Smooth muscle cell (in vitro differentiated cells): ENCODE results near the gene DSTYK. TPM values are rescaled to one million over a fixed set of nuclear protein-coding genes. Genes with fewer than 3 reads are reported as not detected.
A peak's percentile ranks its signal among the peaks of the same experiment; 100 is the strongest.

Experiments
- DNase-seq: peaks from one replicate; lab custom pipeline; 2025; ENCODE audit not compliant: unreplicated experiment; lab: John Stamatoyannopoulos, UW
- H2AFZ ChIP-seq: fragments of 200-600 bp; sonication (generic); 2 replicates; pipeline ENCODE4 v1.6.0; 2016; ENCODE audit warnings: antibody characterized with exemption, low read depth, mild to moderate bottlenecking
- H3F3A ChIP-seq: fragments of 200-600 bp; sonication (generic); 2 replicates; pipeline ENCODE4 v1.6.0; 2017; ENCODE audit warnings: antibody characterized with exemption, low read depth
- H3K27ac ChIP-seq: fragments of 200-600 bp; sonication (generic); 2 replicates; pipeline ENCODE4 v1.5.1; 2016; ENCODE audit warnings: low read depth, mild to moderate bottlenecking
- H3K27me3 ChIP-seq: fragments of 200-600 bp; sonication (generic); 2 replicates; pipeline ENCODE4 v1.6.1; 2016; ENCODE audit warnings: low read depth, mild to moderate bottlenecking
- H3K36me3 ChIP-seq: fragments of 200-600 bp; sonication (generic); 2 replicates; pipeline ENCODE4 v1.5.1; 2016; ENCODE audit warnings: low read depth
- H3K4me1 ChIP-seq: fragments of 200-600 bp; sonication (generic); 2 replicates; pipeline ENCODE4 v1.5.1; 2016; ENCODE audit warnings: low read depth
- H3K4me2 ChIP-seq: fragments of 200-600 bp; sonication (generic); 2 replicates; pipeline ENCODE4 v1.6.0; 2016; ENCODE audit warnings: mild to moderate bottlenecking
- H3K4me3 ChIP-seq: fragments of 200-600 bp; sonication (generic); 2 replicates; pipeline ENCODE4 v1.5.1; 2016; ENCODE audit warnings: mild to moderate bottlenecking
- H3K79me2 ChIP-seq: fragments of 200-600 bp; sonication (generic); 2 replicates; pipeline ENCODE4 v1.6.0; 2016; ENCODE audit warnings: low read depth, mild to moderate bottlenecking
- H3K9ac ChIP-seq: fragments of 200-600 bp; sonication (generic); 2 replicates; pipeline ENCODE4 v1.6.0; 2016; ENCODE audit warnings: low read depth
- H3K9me3 ChIP-seq: fragments of 200-600 bp; sonication (generic); replicated peaks from 2 replicates; pipeline ENCODE4 v1.5.1; 2016; ENCODE audit warnings: low read depth
- H4K20me1 ChIP-seq: fragments of 200-600 bp; sonication (generic); 2 replicates; pipeline ENCODE4 v1.6.0; 2016; ENCODE audit warnings: low read depth
- WGBS: methylation state at CpG from one replicate; pipeline ENCODE4 v1.1.7; 2016; ENCODE audit warnings: low lambda C conversion rate; 5-methylcytosine and 5-hydroxymethylcytosine counted together
- polyA plus RNA-seq: library from polyadenylated mRNA; unstranded; fragments of >200 nt; fragmentation: Nextera tagmentation; extraction: Ambion mirVana; gene quantifications from 2 replicates; pipeline ENCODE4 v1.2.1, GENCODE V29; 2016
- total RNA-seq: library from RNA; depleted of rRNA; stranded (reverse); fragments of >200 nt; gene quantifications from 2 replicates; pipeline ENCODE4 v1.2.3, GENCODE V29; 2014
- TF ChIP-seq, protein P1 (sequence below): fragments of 200-600 bp; sonication (generic); IDR thresholded peaks from 2 replicates; pipeline ENCODE4 v1.5.1; 2017; ENCODE audit warnings: borderline replicate concordance, mild to moderate bottlenecking, antibody characterized with exemption; ENCODE audit not compliant: insufficient read depth, poor library complexity, severe bottlenecking

The DSTYK gene
- total and polyA plus RNA-seq, 2 experiments from 2014 or later: 6.9 to 8.7 TPM

DNA sequence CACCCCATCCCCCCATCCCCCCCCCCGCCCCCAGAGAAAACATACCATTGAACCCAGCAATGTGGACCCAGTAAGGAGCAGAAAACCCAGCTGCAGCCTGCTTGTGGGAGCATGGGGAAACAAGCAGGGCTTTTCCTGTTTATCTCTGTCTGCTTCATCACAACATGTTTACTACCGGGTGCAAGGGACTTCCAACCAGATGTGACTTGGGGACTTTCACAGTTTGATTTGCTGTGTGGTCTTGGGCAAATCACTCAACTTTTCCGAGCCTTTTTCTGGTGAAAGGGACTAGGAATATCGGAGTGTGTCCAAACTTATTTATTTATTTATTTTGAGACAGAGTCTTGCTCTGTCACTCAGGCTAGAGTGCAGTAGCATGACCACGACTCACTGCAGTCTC, 19.5 kb upstream of the DSTYK start:
- TF ChIP-seq, protein P1, sequence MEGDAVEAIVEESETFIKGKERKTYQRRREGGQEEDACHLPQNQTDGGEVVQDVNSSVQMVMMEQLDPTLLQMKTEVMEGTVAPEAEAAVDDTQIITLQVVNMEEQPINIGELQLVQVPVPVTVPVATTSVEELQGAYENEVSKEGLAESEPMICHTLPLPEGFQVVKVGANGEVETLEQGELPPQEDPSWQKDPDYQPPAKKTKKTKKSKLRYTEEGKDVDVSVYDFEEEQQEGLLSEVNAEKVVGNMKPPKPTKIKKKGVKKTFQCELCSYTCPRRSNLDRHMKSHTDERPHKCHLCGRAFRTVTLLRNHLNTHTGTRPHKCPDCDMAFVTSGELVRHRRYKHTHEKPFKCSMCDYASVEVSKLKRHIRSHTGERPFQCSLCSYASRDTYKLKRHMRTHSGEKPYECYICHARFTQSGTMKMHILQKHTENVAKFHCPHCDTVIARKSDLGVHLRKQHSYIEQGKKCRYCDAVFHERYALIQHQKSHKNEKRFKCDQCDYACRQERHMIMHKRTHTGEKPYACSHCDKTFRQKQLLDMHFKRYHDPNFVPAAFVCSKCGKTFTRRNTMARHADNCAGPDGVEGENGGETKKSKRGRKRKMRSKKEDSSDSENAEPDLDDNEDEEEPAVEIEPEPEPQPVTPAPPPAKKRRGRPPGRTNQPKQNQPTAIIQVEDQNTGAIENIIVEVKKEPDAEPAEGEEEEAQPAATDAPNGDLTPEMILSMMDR: no peak
- WGBS: 89% methylated on average over 5 of the region's 5 CpGs

DNA sequence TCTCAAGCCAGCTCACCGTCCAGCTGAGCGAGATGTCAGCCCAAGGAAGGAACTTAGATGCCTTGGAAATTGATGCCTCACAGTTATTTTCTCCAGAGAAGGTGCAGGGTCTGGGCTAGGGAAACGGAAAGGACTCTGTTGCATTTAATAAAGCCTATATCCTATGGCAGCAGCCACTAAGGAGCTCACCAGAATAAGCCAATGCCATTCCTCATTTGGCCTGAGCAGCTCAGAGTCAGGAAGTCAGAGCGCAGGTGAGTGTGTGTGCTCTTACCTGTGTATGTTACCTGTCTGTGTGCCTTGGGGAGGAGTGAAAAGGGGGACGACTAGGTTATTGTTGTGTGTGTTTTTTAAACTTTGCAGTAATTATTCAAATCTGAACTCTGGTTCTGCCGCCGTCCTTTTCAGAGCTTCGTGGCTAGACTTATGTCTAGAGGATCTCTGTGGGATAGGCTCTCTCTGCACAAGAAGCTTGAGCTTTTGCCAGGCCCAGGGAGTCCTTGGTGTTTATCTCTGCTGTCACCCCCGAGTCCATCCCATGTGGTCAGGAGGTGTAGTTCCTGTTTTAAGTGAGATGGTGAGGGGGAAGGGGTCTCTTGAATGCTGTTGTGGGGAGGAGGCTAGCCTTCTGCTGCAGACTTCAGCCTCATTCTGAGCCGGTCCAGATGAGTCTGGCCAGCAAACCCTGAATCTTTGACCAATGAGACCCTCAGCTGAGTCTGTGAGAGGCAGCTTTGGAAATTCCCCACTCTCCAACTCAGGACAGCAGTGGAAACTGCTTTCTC, 18.6 kb upstream of the DSTYK start:
- TF ChIP-seq, protein P1: no peak
- 74% methylated on average over 10 of the region's 10 CpGs for WGBS
- H3K36me3 ChIP-seq: no peaks in the 10 kb centered on the region
- H3K4me1 ChIP-seq: peaks cover 11% of the 10 kb centered on the region
- no peak for DNase-seq
- no peaks in the 10 kb centered on the region for H3K9me3 ChIP-seq
- peaks cover 3% of the 10 kb centered on the region for H4K20me1 ChIP-seq
- peak overlapping the region; percentile 22 for H3K4me2 ChIP-seq
- no peaks in the 10 kb centered on the region for H3K79me2 ChIP-seq
- peaks cover 8% of the 10 kb centered on the region for H3K27me3 ChIP-seq
- no peak overlapping the region for H3K27ac ChIP-seq
- H3K4me3 ChIP-seq: no peak overlapping the region
- no peaks in the 10 kb centered on the region for H3F3A ChIP-seq
- H3K9ac ChIP-seq: no peak overlapping the region
- no peak overlapping the region for H2AFZ ChIP-seq

More for the DNA sequence above, 19.5 kb upstream of the DSTYK start:
- H3K9ac ChIP-seq: no peak overlapping the region
- no peaks in the 10 kb centered on the region for H3K9me3 ChIP-seq
- H3K27ac ChIP-seq: no peak overlapping the region
- H3K79me2 ChIP-seq: no peaks in the 10 kb centered on the region
- H3F3A ChIP-seq: no peaks in the 10 kb centered on the region
- H3K36me3 ChIP-seq: no peaks in the 10 kb centered on the region
- H3K4me1 ChIP-seq: peaks cover 11% of the 10 kb centered on the region
- peaks cover 8% of the 10 kb centered on the region for H3K27me3 ChIP-seq
- no peak overlapping the region for H3K4me2 ChIP-seq
- DNase-seq: no peak
- H2AFZ ChIP-seq: no peak overlapping the region
- no peak overlapping the region for H3K4me3 ChIP-seq
- peaks cover 3% of the 10 kb centered on the region for H4K20me1 ChIP-seq

- Histone ChIP-seq H3K9ac (no peak overlapping the region), H3K27ac (no peak overlapping the region), H3F3A (no peaks in the 10 kb centered on the region), H3K4me1 (peaks cover 11% of the 10 kb centered on the region), H3K27me3 (peaks cover 8% of the 10 kb centered on the region), H3K36me3 (no peaks in the 10 kb centered on the region), H3K9me3 (no peaks in the 10 kb centered on the region), H4K20me1 (peaks cover 3% of the 10 kb centered on the region), H3K4me2 (peak overlapping the region; percentile 98), H2AFZ (no peak overlapping the region), H3K4me3 (peak overlapping the region; percentile 68), H3K79me2 (no peaks in the 10 kb centered on the region)
- WGBS: 16% methylated on average over 15 of the region's 15 CpGs
- no peak for DNase-seq
- TF ChIP-seq, protein P1: no peak
Observed at GRCh38 chr1:205229399-205229871, 17.9 kb upstream of the DSTYK start.

DNA sequence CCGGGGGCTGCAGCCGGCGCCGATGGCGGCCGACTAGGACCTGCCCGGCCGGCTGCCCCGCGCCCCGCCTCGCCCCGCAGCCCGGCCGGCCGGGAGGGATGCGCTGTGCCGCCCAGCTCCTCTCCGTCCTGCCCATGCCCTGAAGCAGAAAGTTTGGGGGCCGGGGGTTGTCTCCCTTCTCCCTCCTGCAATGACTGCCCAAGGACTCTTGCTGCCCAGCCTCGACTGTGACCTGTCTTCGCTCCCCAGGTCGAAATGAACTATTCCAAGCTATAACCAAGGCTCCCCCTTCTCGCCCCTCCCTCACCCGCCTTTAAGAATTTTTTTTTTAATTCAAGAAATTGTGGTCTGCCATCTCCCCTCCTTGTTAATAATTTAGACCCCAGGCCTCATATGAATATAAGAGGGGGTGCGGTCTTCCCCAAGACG, 16.6 kb upstream of the DSTYK start:
- no peak for DNase-seq

More for the DNA sequence above, 16.6 kb upstream of the DSTYK start:
- Histone ChIP-seq H3K4me3 (peak overlapping the region; percentile 68), H3K9ac (peak overlapping the region; percentile 24), H4K20me1 (peaks cover 3% of the 10 kb centered on the region), H3K27ac (no peak overlapping the region), H3F3A (no peaks in the 10 kb centered on the region), H3K27me3 (peaks cover 8% of the 10 kb centered on the region), H3K4me1 (peaks cover 15% of the 10 kb centered on the region), H3K36me3 (no peaks in the 10 kb centered on the region), H3K9me3 (no peaks in the 10 kb centered on the region), H2AFZ (peak overlapping the region; percentile 68), H3K79me2 (no peaks in the 10 kb centered on the region), H3K4me2 (peak overlapping the region; percentile 98)
- WGBS: 1% methylated on average over 17 of the region's 27 CpGs
- TF ChIP-seq, protein P1: no peak
